Measurements from ENCODE around the gene PRSS50.

Gene PRSS50

DNA sequence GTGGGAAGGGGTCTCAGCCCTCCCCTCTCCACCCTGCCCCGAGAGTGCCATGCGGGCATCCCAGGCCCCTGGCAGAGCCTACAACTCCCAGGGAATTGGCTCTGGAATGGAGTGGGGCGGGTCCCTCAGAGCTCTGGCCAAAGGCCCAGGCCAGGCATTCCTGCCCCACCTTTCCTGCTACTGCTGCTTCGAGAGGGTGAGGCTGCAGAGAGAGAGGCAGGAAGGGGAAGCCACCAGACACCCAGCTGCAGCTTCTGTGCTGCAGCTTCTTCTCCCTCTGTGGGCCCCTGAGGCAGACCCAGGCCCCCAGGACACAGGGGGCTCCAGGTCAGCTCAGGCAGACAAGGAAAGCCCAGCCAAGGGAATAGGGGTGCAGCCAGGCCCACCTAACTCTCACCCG, 26.9 kb downstream of the PRSS50 start:
- TF ChIP-seq, protein P1, sequence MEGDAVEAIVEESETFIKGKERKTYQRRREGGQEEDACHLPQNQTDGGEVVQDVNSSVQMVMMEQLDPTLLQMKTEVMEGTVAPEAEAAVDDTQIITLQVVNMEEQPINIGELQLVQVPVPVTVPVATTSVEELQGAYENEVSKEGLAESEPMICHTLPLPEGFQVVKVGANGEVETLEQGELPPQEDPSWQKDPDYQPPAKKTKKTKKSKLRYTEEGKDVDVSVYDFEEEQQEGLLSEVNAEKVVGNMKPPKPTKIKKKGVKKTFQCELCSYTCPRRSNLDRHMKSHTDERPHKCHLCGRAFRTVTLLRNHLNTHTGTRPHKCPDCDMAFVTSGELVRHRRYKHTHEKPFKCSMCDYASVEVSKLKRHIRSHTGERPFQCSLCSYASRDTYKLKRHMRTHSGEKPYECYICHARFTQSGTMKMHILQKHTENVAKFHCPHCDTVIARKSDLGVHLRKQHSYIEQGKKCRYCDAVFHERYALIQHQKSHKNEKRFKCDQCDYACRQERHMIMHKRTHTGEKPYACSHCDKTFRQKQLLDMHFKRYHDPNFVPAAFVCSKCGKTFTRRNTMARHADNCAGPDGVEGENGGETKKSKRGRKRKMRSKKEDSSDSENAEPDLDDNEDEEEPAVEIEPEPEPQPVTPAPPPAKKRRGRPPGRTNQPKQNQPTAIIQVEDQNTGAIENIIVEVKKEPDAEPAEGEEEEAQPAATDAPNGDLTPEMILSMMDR (IDR thresholded peaks at IDR 0.05; ENCODE audit: low read depth, low read length) = no peak
- H3K4me3 ChIP-seq (replicated peaks in 1 of 2; ENCODE audit: low read depth in 2 of 2, low read length in 2 of 2) = no peak overlapping the region
- DNase-seq (ENCODE audit: low read depth in 2 of 2) = peak in 1 of 2 donors; percentile 34

GRCh38 chr3:46685446-46685845, 32.2 kb downstream of the PRSS50 start:
- DNase-seq (ENCODE audit: low read depth in 2 of 2) = no peak
- TF ChIP-seq, protein P1 (IDR thresholded peaks at IDR 0.05; ENCODE audit: low read depth, low read length) = no peak
- H3K4me3 ChIP-seq (replicated peaks in 1 of 2; ENCODE audit: low read depth in 2 of 2, low read length in 2 of 2) = no peak overlapping the region

- TF ChIP-seq, protein P1 (IDR thresholded peaks at IDR 0.05; ENCODE audit: low read depth, low read length) = no peak
- DNase-seq (ENCODE audit: low read depth in 2 of 2) = no peak
- H3K4me3 ChIP-seq (replicated peaks in 1 of 2; ENCODE audit: low read depth in 2 of 2, low read length in 2 of 2) = no peak overlapping the region
Measured at GRCh38 chr3:46684891-46685290, 32.8 kb downstream of the PRSS50 start.

DNA sequence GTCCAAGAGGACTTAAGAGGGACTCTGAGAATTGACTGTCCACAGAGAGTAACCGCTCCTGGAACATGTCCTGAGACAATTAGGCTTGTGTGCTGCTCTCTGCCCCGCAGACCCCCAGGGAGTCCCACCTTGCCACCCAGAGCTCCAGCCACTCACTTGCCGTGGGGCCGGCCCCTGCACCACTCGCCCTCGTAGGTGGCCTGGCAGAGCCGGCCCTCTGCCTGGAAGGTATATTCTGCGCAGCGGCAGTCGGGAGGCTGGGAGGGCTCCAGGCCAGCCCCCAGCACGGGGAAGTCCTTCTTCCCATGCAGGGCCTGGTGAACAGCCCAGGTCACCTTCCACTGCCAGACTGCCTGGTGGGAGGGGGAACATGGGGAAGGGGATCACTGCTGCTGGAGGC, 34.7 kb downstream of the PRSS50 start:
- TF ChIP-seq, protein P1 (IDR thresholded peaks at IDR 0.05; ENCODE audit: low read depth, low read length) = no peak
- no peak for DNase-seq (ENCODE audit: low read depth in 2 of 2)
- H3K4me3 ChIP-seq (replicated peaks in 1 of 2; ENCODE audit: low read depth in 2 of 2, low read length in 2 of 2) = no peak overlapping the region

- DNase-seq (ENCODE audit: low read depth in 2 of 2) = no peak
- H3K4me3 ChIP-seq (replicated peaks in 1 of 2; ENCODE audit: low read depth in 2 of 2, low read length in 2 of 2) = no peak overlapping the region
- TF ChIP-seq, protein P1 (IDR thresholded peaks at IDR 0.05; ENCODE audit: low read depth, low read length) = no peak
Measured at GRCh38 chr3:46681856-46682540, 35.7 kb downstream of the PRSS50 start.

- DNase-seq (ENCODE audit: low read depth in 2 of 2) = no peak
- no peak overlapping the region for H3K4me3 ChIP-seq (replicated peaks in 1 of 2; ENCODE audit: low read depth in 2 of 2, low read length in 2 of 2)
- TF ChIP-seq, protein P1 (IDR thresholded peaks at IDR 0.05; ENCODE audit: low read depth, low read length) = no peak
Measured at GRCh38 chr3:46681387-46681786, 36.3 kb downstream of the PRSS50 start.
